ENCODE measurements around the gene TARS3.

- TF ChIP-seq, protein P1, sequence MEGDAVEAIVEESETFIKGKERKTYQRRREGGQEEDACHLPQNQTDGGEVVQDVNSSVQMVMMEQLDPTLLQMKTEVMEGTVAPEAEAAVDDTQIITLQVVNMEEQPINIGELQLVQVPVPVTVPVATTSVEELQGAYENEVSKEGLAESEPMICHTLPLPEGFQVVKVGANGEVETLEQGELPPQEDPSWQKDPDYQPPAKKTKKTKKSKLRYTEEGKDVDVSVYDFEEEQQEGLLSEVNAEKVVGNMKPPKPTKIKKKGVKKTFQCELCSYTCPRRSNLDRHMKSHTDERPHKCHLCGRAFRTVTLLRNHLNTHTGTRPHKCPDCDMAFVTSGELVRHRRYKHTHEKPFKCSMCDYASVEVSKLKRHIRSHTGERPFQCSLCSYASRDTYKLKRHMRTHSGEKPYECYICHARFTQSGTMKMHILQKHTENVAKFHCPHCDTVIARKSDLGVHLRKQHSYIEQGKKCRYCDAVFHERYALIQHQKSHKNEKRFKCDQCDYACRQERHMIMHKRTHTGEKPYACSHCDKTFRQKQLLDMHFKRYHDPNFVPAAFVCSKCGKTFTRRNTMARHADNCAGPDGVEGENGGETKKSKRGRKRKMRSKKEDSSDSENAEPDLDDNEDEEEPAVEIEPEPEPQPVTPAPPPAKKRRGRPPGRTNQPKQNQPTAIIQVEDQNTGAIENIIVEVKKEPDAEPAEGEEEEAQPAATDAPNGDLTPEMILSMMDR (IDR thresholded peaks at IDR 0.05): no peak
- TF ChIP-seq POLR2A (IDR thresholded peaks at IDR 0.05) (no peak), EP300 (IDR thresholded peaks at IDR 0.05) (no peak)
Measured at GRCh38 chr15:101684384-101684783, 39.9 kb downstream of the TARS3 start.
